Frontal cortex (tissue), 4 donors: ENCODE data around the gene ABHD12B. TPM values are rescaled to one million over a fixed set of nuclear protein-coding genes. Genes with fewer than 3 reads are reported as not detected.

Experiments
- DNase-seq, 2 donors: peaks; one replicate each; pipeline ENCODE4 v3.0.0; 2012; ENCODE audit warnings: low spot score in 2 of 2
- FAIRE-seq: peaks from 2 replicates; lab custom pipeline; 2012; peaks lifted over from hg19 to GRCh38; lab: Jason Lieb, UNC
- total RNA-seq: library from RNA; depleted of rRNA; stranded (reverse); fragments of >200 nt; gene quantifications from one replicate; pipeline ENCODE4 v1.2.3, GENCODE V29; 2014
- donor health status: control.
- donor health status: control.
- donor health status: control.

Gene ABHD12B
- total RNA-seq, 1 donor from 2014 or later, result not detected

- FAIRE-seq (no peak), DNase-seq (no peak)
Measured at GRCh38 chr14:50837271-50837670, 34.6 kb upstream of the ABHD12B start.

DNA sequence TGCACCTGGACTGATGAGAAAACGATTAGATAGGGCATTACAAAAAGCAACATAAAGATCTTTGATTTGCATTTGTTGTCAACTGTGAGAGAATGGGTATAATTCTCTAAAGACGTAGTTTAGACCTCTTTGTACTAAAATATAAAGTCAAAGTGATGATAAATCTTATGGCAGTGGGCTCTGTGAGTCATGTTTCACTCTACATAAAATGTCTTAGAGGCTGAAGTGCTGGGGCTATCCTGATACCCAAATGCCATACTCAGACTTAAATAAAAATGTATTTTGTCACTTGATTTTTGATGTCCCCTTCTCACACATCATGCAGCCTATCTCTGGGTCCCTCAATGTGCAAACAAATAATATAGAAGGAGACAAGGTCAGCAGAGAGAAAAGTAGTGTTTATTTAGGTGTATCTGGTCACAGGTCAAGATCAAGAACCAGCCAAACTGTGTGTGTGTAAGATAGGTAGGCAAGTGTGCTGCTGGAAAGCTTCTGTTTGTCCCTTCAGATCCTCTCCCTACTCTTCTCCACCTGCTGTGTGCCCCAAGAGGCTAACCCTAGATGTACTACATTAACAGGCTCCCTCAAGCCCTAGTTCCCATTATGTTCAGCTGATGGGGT, 33.9 kb upstream of the ABHD12B start:
- DNase-seq (no peak), FAIRE-seq (no peak)

DNA sequence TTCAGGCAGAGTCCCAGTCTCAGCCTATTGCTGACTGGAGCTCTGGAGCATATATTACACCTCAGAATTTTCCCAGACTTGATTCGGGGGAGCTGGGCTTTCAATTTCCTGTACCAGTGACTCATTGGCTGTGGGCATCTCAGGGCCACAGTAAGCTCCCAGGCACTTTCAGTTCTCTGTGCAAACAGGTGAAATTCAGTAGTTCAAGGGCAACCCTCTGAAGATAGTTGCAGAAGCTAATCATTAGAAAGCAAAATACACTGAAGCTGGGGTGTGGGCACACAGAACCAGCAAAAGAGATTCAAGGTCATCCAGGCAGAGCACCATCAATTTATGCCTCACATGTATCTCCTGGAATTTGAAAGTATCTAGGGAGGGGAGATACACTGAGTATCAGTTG, 32.8 kb upstream of the ABHD12B start:
- FAIRE-seq, result no peak
- DNase-seq, result no peak

GRCh38 chr14:50839691-50840090, 32.2 kb upstream of the ABHD12B start:
- FAIRE-seq (no peak), DNase-seq (no peak)

DNA sequence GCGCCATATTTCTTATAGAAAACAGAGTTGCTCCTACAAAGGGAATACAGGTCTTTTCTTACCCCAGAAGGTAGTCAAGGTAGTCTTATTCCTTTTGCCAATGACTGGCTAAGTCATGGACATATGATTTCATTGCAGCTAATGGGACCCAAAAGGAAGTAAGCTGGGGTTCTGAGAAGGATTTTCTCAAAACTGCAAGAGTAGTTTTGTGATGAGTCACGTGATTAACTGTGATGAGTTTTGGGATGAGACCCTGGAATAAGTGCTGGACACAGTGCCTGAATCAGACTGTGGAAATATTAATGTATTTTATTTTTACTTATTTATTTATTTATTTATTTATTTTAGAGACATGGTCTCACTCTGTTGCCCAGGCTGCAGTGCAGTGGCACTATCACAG, 27.5 kb upstream of the ABHD12B start:
- DNase-seq (no peak), FAIRE-seq (no peak)

DNA sequence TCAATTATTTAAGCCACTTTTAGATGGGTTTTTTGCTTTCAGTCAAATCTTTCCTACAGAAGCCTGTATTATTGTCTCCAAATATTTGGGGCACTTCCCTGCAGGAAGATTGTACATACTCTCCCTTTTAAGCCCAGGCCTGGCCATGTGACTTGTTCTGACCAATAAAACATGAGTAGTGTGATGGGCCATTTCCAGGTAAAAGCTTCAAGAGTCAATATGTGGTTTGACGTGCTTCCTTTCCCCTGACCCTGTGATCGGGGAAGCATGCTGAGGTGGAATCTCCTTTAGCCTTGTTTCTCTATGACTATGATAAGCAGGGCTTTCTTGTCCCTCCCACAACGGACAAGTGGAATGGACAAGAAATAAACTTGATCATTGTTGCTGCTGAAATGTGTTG, 26.7 kb upstream of the ABHD12B start:
- no peak for DNase-seq
- no peak for FAIRE-seq

GRCh38 chr14:50846226-50846880, 25.5 kb upstream of the ABHD12B start:
- no peak for FAIRE-seq
- DNase-seq, result no peak

DNA sequence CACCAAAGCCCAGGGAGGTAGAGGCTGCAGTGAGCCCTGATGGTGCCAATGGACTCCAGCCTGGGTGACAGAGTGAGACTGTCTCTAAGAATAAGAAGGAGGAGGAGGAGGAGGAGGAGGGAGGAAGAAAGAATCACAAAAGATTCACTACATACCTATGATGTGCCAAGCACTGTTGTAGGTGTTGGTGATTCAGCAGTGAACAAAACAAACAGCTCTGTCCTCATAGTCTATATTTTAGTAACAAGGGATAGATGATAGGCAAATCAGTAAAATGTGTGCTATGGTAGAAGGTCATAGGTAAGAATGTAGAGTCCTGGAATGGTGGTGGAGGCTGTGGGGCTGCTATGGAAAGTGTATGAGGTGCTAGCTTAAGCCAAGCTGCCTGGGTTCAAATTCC, 18.0 kb upstream of the ABHD12B start:
- no peak for DNase-seq
- FAIRE-seq, result no peak

GRCh38 chr14:50854521-50854920, 17.3 kb upstream of the ABHD12B start:
- no peak for DNase-seq
- FAIRE-seq, result no peak

GRCh38 chr14:50855558-50855957, 16.3 kb upstream of the ABHD12B start:
- FAIRE-seq, result no peak
- DNase-seq, result no peak

GRCh38 chr14:50856660-50857059, 15.2 kb upstream of the ABHD12B start:
- FAIRE-seq (no peak), DNase-seq (no peak)

GRCh38 chr14:50859296-50859624, 12.6 kb upstream of the ABHD12B start:
- DNase-seq (no peak), FAIRE-seq (no peak)

DNA sequence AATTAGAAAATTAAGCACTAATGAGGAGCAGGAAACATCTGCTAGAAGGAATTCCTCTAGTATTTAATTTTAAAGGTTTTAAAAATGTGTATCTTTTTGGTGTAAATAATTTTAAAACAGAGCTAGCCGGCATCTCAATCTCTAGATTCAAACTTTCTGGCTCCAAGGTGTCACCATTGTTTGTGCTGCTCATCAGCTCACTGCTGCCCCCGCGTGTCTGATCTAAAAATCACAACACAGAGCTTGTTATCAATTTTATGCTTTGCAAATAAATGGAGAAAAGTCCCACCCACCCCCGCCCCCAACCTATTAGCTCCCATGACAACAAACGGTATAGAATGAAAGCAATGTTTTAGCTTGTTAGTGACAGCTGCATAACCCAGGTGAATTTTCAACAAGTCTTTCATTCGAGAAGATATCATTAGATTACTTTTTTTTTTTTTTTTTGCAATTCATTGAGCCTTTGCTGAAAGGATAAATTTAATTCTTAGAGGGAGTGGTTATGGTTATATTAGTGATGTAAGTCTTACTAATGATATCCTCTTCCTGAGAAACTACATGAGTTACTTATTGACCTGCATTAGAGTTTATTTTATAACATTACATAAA, 11.3 kb upstream of the ABHD12B start:
- FAIRE-seq (peak; percentile 13), DNase-seq (peak; percentile 58 to 73)

DNA sequence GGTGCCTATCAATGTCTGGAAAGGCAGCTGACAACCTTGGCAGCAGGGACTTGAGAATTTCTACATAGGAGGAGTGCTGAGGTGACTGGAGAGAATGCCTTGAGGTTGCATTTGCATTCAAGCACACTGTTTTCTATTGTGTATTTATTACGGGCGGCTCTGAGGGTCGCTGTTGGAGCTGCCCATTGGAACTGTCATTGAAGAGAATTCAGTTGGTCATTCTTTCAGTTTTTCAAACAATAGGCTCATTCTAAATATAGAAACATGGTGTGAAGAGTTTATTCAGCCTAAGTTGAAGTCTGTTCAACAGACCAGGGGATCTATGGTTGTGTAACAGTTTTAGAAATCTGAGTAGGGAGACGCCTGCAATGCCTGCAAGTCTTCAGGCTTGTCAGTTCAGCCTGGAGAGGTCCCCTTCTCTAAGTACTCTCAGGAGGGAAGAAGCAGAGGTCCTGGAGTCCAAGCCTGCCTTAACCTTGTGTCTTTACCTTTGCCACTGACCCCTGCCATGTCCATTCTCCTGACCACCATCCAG, 9.8 kb upstream of the ABHD12B start:
- FAIRE-seq, result no peak

DNA sequence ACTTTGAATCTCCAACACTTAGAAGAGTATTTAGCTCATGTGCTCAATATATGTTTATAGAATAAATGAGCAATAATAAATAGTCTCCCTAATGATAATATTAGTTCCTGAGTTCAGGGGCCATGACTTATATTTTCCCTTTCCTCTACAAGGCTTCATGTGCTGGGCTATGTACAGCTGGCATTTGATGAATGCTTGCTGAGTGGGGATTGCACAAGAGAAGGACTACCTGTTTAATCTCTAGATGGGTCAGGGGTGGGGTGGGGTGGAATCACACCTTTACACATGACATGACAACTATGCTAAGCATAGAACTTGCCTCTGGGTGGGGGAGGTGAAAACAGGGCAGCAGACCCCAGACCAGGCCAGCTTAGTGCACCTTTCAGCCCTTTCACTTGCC, 7.6 kb upstream of the ABHD12B start:
- no peak for FAIRE-seq

More for the DNA sequence above, 9.8 kb upstream of the ABHD12B start:
- no peak for DNase-seq

GRCh38 chr14:50864946-50865345, 6.9 kb upstream of the ABHD12B start:
- no peak for FAIRE-seq

More for the DNA sequence above, 7.6 kb upstream of the ABHD12B start:
- no peak for DNase-seq

DNA sequence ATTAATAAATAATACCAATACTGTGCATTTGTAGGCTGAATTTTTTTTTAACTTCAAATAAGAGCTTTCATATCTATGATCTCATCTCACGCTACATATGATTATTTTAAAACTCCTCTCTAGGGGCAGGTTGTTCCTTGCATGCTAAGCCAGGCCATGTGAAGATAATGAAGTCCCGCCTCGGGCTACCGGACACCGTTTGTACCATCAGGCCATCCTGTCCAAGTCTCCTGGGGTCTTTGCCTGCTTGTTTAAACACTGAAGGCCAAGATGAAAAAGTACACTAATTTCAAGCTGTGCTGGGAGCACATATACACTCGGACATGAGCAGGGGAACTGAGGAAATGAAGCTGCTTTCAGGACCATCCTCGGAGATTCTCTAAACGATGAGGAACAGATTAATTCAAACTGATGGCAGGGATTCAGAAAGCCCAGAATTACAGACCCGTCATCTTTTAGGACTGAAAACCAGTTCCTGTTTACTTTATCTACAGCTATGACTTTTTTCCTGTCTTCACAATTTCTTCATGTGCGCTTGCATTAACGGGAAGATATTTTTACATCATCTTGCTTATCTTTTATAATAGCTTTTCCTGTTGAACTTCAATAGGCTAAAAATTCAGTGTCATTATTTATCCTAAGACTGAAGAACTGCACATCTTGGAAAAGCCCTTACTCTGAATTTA, 6.3 kb upstream of the ABHD12B start:
- DNase-seq, result no peak
- FAIRE-seq, result no peak

More at GRCh38 chr14:50864946-50865345, 6.9 kb upstream of the ABHD12B start:
- no peak for DNase-seq

- FAIRE-seq, result no peak
- no peak for DNase-seq
Measured at GRCh38 chr14:50871228-50871627, 625 bp upstream of the ABHD12B start.

DNA sequence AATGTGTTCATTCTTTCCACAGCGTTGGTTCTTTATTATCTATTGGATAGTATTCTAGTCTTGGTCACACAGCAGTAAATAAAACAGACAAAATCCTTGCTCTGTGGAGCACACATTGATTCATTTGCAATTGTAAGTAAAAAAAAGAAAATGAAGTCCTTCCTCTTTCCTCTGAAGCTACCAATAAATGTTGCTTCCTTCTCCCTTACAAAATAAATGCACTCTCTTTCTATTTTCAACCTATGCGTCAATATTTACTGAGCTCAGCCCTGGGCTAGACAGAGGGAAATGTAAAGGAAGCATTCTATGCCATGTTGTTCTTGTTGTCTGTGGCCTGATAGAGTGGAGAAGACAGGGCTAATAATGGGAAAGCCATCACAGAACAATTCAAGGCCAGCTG, 2.9 kb downstream of the ABHD12B start:
- FAIRE-seq, result no peak
- no peak for DNase-seq

DNA sequence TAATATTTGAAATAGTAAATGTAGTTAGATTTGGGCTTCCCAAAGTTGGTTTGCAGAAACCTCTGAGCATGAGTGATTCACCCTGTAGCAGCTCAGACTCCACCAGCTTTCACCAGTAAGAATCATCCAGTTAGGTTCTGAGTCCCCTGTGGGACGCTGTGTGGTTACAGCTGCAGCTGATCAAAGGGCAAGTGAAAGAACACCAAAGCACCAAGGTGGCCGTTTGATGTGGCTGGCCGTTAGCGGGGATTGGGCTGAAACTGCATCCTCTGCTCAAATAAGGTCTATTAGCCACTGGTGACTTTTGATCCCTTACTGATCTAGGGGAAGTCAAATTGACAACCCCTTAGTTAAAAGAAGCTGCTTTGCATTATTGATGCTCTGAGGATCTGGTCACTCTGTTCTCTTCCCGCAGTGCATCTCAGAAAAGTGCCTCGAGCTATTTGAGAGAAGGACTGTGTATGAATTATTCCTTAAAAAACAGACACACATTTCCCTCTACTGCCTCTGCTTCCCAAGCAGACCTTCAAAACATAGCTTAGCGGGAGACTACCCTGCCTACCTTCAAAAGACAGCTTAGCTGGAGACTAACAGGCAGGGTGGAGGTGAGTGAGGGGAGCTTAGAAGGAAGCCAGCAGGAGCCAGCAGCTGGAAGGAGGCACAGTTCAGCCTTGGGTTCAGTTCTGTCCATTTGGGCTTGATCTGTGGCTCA, 3.7 kb downstream of the ABHD12B start:
- FAIRE-seq, result no peak
- DNase-seq, result no peak
